Measurements from ENCODE around the gene RPS18.
"Not testable (repeated sequence)": the region's sequence is repeated elsewhere in the genome, so short reads cannot be mapped to it uniquely, and the experiment has no call there.

RPS18 gene

GRCh38 chr6:33271468-33272274 lies at the start of gene RPS18, which contains the start of gene VPS52:
Gene RPS18, plus strand, starts transcription at chr6:33272075. Its CDS starts 45 bp downstream, at chr6:33272120.
Gene VPS52, minus strand, starts transcription at chr6:33271876. Its CDS starts 201 bp downstream, at chr6:33271675.
- Histone ChIP-seq H3K4me3 (ENCODE audit: low read depth in 1 of 5, low read length in 5 of 5) (peak within 1 kb of the TSS; percentile 90 to 99 (median 94)), H3K36me3 (ENCODE audit: control insufficient read depth in 5 of 5, insufficient read depth in 5 of 5, low read length in 5 of 5) (peaks cover 6 to 62% (median 57%) of the 10 kb centered on the region in 5 donors), H3K4me1 (ENCODE audit: control insufficient read depth in 5 of 5, insufficient read depth in 5 of 5, low read length in 5 of 5) (peaks cover 6 to 56% (median 46%) of the 10 kb centered on the region in 5 donors), H3K9me3 (ENCODE audit: control insufficient read depth in 5 of 5, low read length in 5 of 5) (no peaks in the 10 kb centered on the region), H3K27ac (ENCODE audit: low read depth, low read length) (peak within 1 kb of the TSS; percentile 96), H3K27me3 (ENCODE audit: control insufficient read depth in 5 of 5, insufficient read depth in 4 of 5, low read length in 5 of 5) (no peaks in the 10 kb centered on the region), H3K9ac (ENCODE audit: low read length in 5 of 5) (peak within 1 kb of the TSS; percentile 92 to 99 (median 96))

GRCh38 chr6:33226503-33227120 lies 45.3 kb upstream of the RPS18 start:
- not testable (repeated sequence) for H3K4me1 ChIP-seq (ENCODE audit: control insufficient read depth in 5 of 5, insufficient read depth in 5 of 5, low read length in 5 of 5); H3K36me3 ChIP-seq (ENCODE audit: control insufficient read depth in 5 of 5, insufficient read depth in 5 of 5, low read length in 5 of 5); H3K9me3 ChIP-seq (ENCODE audit: control insufficient read depth in 5 of 5, low read length in 5 of 5); H3K9ac ChIP-seq (ENCODE audit: low read length in 5 of 5); H3K4me3 ChIP-seq (ENCODE audit: low read depth in 1 of 5, low read length in 5 of 5); H3K27ac ChIP-seq (ENCODE audit: low read depth, low read length)
- H3K27me3 ChIP-seq (ENCODE audit: control insufficient read depth in 5 of 5, insufficient read depth in 4 of 5, low read length in 5 of 5), result peaks cover 0 to 12% (median 6%) of the 10 kb centered on the region in 5 donors

GRCh38 chr6:33235221-33235634 lies 36.6 kb upstream of the RPS18 start:
- H3K27ac ChIP-seq (ENCODE audit: low read depth, low read length), result no peak overlapping the region
- H3K4me1 ChIP-seq (ENCODE audit: control insufficient read depth in 5 of 5, insufficient read depth in 5 of 5, low read length in 5 of 5), result peaks cover 0 to 6% (median 0%) of the 10 kb centered on the region in 5 donors
- H3K9me3 ChIP-seq (ENCODE audit: control insufficient read depth in 5 of 5, low read length in 5 of 5), result no peaks in the 10 kb centered on the region
- H3K4me3 ChIP-seq (ENCODE audit: low read depth in 1 of 5, low read length in 5 of 5), result no peak overlapping the region
- H3K27me3 ChIP-seq (ENCODE audit: control insufficient read depth in 5 of 5, insufficient read depth in 4 of 5, low read length in 5 of 5), result peaks cover 0 to 22% (median 7%) of the 10 kb centered on the region in 5 donors
- no peak overlapping the region for H3K9ac ChIP-seq (ENCODE audit: low read length in 5 of 5)
- H3K36me3 ChIP-seq (ENCODE audit: control insufficient read depth in 5 of 5, insufficient read depth in 5 of 5, low read length in 5 of 5), result no peaks in the 10 kb centered on the region

GRCh38 chr6:33236328-33236727 lies 35.5 kb upstream of the RPS18 start:
- Histone ChIP-seq H3K9ac (ENCODE audit: low read length in 5 of 5) (no peak overlapping the region), H3K27ac (ENCODE audit: low read depth, low read length) (no peak overlapping the region), H3K4me1 (ENCODE audit: control insufficient read depth in 5 of 5, insufficient read depth in 5 of 5, low read length in 5 of 5) (peaks cover 0 to 6% (median 0%) of the 10 kb centered on the region in 5 donors), H3K36me3 (ENCODE audit: control insufficient read depth in 5 of 5, insufficient read depth in 5 of 5, low read length in 5 of 5) (no peaks in the 10 kb centered on the region), H3K4me3 (ENCODE audit: low read depth in 1 of 5, low read length in 5 of 5) (no peak overlapping the region), H3K9me3 (ENCODE audit: control insufficient read depth in 5 of 5, low read length in 5 of 5) (no peaks in the 10 kb centered on the region), H3K27me3 (ENCODE audit: control insufficient read depth in 5 of 5, insufficient read depth in 4 of 5, low read length in 5 of 5) (peaks cover 0 to 22% (median 8%) of the 10 kb centered on the region in 5 donors)

GRCh38 chr6:33236852-33237251 lies 35.0 kb upstream of the RPS18 start:
- Histone ChIP-seq H3K27me3 (ENCODE audit: control insufficient read depth in 5 of 5, insufficient read depth in 4 of 5, low read length in 5 of 5) (peaks cover 0 to 22% (median 7%) of the 10 kb centered on the region in 5 donors), H3K36me3 (ENCODE audit: control insufficient read depth in 5 of 5, insufficient read depth in 5 of 5, low read length in 5 of 5) (no peaks in the 10 kb centered on the region), H3K9me3 (ENCODE audit: control insufficient read depth in 5 of 5, low read length in 5 of 5) (no peaks in the 10 kb centered on the region), H3K27ac (ENCODE audit: low read depth, low read length) (no peak overlapping the region), H3K9ac (ENCODE audit: low read length in 5 of 5) (no peak overlapping the region), H3K4me1 (ENCODE audit: control insufficient read depth in 5 of 5, insufficient read depth in 5 of 5, low read length in 5 of 5) (peaks cover 0 to 6% (median 0%) of the 10 kb centered on the region in 5 donors), H3K4me3 (ENCODE audit: low read depth in 1 of 5, low read length in 5 of 5) (no peak overlapping the region)

GRCh38 chr6:33237741-33238140 lies 34.1 kb upstream of the RPS18 start:
- Histone ChIP-seq H3K27ac (ENCODE audit: low read depth, low read length) (no peak overlapping the region), H3K4me3 (ENCODE audit: low read depth in 1 of 5, low read length in 5 of 5) (no peak overlapping the region), H3K27me3 (ENCODE audit: control insufficient read depth in 5 of 5, insufficient read depth in 4 of 5, low read length in 5 of 5) (peaks cover 0 to 22% (median 7%) of the 10 kb centered on the region in 5 donors), H3K36me3 (ENCODE audit: control insufficient read depth in 5 of 5, insufficient read depth in 5 of 5, low read length in 5 of 5) (no peaks in the 10 kb centered on the region), H3K9me3 (ENCODE audit: control insufficient read depth in 5 of 5, low read length in 5 of 5) (no peaks in the 10 kb centered on the region), H3K9ac (ENCODE audit: low read length in 5 of 5) (no peak overlapping the region), H3K4me1 (ENCODE audit: control insufficient read depth in 5 of 5, insufficient read depth in 5 of 5, low read length in 5 of 5) (peaks cover 0 to 6% (median 0%) of the 10 kb centered on the region in 5 donors)

DNA sequence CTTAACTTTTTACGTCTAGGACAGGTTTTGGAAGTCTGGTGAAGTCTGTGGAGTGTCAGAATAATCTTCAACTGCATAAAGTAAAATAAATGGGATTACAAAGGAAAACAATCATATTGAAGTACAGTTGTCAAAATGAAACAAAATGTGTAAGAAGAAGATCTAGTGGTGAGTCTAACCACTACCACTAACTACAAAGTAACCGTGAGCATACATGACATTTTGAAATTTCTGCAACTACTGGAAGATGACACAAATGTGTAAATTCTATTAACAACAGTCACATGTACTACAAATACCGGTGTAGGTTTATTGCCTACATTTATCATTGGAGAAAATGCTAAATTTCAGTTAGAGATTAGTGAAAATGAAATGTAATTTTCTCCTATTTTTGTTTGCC lies 29.9 kb upstream of the RPS18 start:
- Histone ChIP-seq H3K4me1 (ENCODE audit: control insufficient read depth in 5 of 5, insufficient read depth in 5 of 5, low read length in 5 of 5) (no peaks in the 10 kb centered on the region), H3K4me3 (ENCODE audit: low read depth in 1 of 5, low read length in 5 of 5) (no peak overlapping the region), H3K36me3 (ENCODE audit: control insufficient read depth in 5 of 5, insufficient read depth in 5 of 5, low read length in 5 of 5) (no peaks in the 10 kb centered on the region), H3K27ac (ENCODE audit: low read depth, low read length) (no peak overlapping the region), H3K27me3 (ENCODE audit: control insufficient read depth in 5 of 5, insufficient read depth in 4 of 5, low read length in 5 of 5) (peaks cover 0 to 7% (median 0%) of the 10 kb centered on the region in 5 donors), H3K9me3 (ENCODE audit: control insufficient read depth in 5 of 5, low read length in 5 of 5) (no peaks in the 10 kb centered on the region), H3K9ac (ENCODE audit: low read length in 5 of 5) (no peak overlapping the region)

DNA sequence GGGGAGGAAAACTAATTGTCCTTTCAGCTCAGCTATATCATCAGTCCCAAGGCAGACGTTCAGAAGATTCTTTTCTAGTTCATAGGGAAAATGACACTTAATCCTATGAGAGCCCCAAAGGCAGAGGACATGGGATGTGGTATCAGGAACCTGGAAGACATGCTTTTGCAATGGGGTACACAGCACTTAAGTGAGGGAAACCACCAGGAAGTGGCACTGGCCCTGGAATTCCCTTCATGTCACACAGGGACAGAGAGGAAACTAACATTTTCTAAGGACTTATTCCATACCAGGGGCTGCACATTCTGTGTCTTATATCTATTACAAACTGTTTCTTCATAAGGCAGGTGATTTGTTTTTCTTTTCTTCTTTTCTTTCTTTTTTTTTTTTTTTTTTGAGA lies 28.4 kb upstream of the RPS18 start:
- no peak overlapping the region for H3K27ac ChIP-seq (ENCODE audit: low read depth, low read length)
- H3K36me3 ChIP-seq (ENCODE audit: control insufficient read depth in 5 of 5, insufficient read depth in 5 of 5, low read length in 5 of 5), result no peaks in the 10 kb centered on the region
- peaks cover 0 to 7% (median 0%) of the 10 kb centered on the region in 5 donors for H3K27me3 ChIP-seq (ENCODE audit: control insufficient read depth in 5 of 5, insufficient read depth in 4 of 5, low read length in 5 of 5)
- H3K9me3 ChIP-seq (ENCODE audit: control insufficient read depth in 5 of 5, low read length in 5 of 5), result no peaks in the 10 kb centered on the region
- no peak overlapping the region for H3K4me3 ChIP-seq (ENCODE audit: low read depth in 1 of 5, low read length in 5 of 5)
- no peak overlapping the region for H3K9ac ChIP-seq (ENCODE audit: low read length in 5 of 5)
- H3K4me1 ChIP-seq (ENCODE audit: control insufficient read depth in 5 of 5, insufficient read depth in 5 of 5, low read length in 5 of 5), result peaks cover 0 to 7% (median 6%) of the 10 kb centered on the region in 5 donors

DNA sequence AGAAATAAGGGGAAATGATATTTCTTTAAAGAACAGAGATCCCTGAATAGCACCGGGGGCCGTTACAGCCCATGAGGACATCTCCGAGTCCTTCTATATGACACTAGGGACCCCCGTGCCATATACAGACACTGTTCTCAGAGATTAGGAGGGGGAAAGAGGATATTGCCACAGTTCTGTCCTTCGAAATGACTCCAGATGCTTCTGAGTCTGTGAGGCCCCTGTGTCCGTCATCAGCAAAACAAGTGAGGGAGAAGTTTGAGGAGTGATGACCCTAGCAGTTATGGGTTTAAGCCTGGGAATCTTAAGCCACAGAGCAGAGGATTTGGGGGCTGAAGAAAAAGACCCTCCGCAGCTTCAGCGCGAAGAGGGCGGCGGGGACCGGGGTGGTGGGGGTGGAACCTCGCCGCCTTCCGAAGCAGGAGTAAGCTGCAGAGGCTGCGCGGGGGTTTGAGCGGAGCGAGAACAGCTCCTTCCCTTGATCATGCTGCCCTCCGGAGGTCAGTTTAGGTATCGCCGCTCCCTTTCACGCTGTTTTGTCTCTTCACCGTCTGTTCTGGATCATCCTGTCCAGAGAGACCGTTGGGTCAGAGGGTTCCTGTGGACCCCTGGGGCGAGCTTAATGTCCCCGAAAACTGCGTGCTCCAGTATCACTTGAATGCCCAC lies 23.8 kb upstream of the RPS18 start:
- Histone ChIP-seq H3K36me3 (ENCODE audit: control insufficient read depth in 5 of 5, insufficient read depth in 5 of 5, low read length in 5 of 5) (peaks cover 2 to 23% (median 11%) of the 10 kb centered on the region in 5 donors), H3K4me3 (ENCODE audit: low read depth in 1 of 5, low read length in 5 of 5) (peak overlapping the region; percentile 35 to 84 (median 68)), H3K9ac (ENCODE audit: low read length in 5 of 5) (peak overlapping the region in 4 of 5 donors; percentile 47 to 84 (median 79)), H3K4me1 (ENCODE audit: control insufficient read depth in 5 of 5, insufficient read depth in 5 of 5, low read length in 5 of 5) (peaks cover 9 to 27% (median 25%) of the 10 kb centered on the region in 5 donors), H3K27me3 (ENCODE audit: control insufficient read depth in 5 of 5, insufficient read depth in 4 of 5, low read length in 5 of 5) (no peaks in the 10 kb centered on the region), H3K27ac (ENCODE audit: low read depth, low read length) (peak overlapping the region; percentile 93), H3K9me3 (ENCODE audit: control insufficient read depth in 5 of 5, low read length in 5 of 5) (no peaks in the 10 kb centered on the region)
